NCI-H187 (cell line): Measurements from ENCODE around the gene TLR8.

Experiments used
- DNase-seq, 2 experiments: peaks; one replicate each; lab custom pipeline; 2025; lab: John Stamatoyannopoulos, UW

The TLR8 gene

DNA sequence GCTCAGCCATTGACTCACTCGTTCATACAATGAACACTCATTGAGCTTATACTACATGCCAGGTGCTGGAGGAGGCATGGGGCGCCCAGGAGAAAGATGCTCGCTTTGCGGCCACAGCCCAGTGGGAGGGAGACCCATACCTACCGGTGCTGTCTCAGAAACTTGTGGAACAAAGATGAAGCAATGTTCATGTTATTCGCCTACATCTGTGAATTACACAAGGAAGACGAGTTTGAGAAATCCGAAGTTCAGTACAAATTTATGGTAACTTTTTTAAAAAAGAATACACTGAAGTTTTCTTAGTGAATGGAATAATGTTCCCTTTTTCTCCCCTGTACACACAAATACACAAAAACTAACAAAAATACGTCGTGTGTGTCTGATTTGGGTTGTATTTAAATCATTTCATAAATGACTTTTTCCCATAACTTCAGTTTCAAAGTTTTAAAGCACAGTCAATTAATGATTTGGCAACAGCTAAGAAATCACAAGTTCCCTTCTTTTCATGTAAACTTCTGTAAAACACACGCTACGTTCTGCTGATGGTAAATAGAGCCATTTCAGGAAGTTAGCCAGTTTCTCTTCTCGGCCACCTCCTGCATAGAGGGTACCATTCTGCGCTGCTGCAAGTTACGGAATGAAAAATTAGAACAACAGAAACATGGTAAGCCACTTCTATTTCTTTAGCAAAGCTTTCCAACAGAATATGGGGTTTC, at the start of gene TLR8:
TSS of gene TLR8 (plus strand) at position 575 of the 716 bp plus-strand sequence. CDS start at position 662, 87 bp downstream.
- no peak for DNase-seq

DNA sequence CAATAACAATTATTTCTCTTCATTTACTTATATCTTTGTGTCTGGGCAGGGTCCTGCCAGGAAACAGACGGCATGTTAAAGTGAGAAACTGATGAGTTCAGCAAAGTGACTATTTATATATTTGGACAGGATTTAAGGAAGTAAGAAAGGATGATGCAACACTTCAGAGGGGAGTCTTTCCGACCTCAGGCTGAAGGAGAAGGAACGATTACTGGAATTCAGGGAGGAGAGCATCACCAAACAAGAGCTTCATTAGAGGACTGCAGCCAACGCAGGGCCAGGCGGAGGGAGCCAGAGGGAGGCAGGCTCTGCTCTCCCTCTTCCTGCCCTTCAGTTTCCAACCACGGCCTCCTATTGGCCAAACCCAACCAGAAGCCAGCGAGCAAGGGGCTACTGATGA, 41.1 kb upstream of the TLR8 start:
- DNase-seq = no peak

DNA sequence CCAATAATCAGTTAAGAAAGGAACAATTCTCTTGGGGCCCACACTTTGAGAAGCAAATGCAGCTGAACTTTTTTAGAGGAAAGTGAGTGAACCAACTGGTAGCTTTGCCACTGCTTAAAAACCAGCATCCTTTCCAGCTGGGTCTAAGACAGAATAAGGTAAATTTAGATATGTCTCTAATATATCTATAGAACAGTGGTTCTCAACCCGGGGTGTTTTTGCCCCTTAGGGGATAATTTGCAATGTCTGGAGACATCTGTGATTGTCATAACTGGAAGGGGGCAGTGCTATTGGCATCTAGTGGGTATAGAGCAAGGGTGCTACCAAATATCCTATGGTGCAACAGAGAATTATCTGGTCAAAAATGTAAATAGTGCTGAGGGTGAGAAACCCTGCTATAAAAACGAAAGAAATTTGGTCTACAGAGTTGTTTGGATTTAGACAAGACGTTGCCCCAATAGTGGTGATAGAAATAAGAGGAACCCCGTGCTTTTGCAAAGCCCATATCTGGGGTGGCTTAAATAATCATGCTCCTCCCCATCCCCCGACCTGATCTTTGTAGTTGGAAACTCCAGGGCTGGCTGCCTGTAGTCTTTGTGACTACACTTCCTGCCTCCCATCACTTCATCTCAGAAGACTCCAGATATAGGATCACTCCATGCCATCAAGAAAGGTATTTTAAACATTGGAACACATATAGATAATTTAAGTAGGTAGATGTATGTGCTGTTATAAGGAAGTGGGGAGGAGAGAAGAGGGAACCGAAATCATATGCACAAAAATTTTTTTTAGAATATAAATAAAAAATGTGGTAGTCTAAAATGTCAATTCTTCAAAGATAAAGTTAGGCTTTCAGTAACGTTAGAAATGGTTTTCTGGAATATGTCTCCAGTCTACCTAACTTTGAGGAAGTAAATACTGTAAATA, 39.7 kb upstream of the TLR8 start, which contains the start of gene TLR7:
TSS of gene TLR7 (plus strand) at position 622 of the 927 bp plus-strand sequence. CDS start 507 bp downstream, outside the sequence.
- DNase-seq = no peak

DNA sequence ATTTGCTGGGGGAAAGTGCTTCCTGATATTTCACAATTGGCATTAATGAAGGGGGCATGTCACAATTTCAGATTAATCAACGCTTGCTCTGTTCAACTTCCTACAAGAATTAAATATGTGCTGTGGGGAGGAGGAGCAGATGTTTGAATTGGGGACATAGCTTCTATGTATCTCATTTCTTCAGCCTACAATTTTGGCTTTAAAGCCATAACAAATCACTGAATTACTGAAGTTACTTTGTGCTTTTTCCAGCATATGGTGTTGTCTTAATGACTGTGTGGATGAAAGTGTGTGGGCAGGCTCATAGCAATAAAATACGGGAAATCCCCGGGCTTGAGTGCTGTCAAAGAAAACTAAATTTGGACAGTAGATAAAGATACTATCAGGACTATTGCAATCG, 38.7 kb upstream of the TLR8 start:
- DNase-seq = no peak

DNA sequence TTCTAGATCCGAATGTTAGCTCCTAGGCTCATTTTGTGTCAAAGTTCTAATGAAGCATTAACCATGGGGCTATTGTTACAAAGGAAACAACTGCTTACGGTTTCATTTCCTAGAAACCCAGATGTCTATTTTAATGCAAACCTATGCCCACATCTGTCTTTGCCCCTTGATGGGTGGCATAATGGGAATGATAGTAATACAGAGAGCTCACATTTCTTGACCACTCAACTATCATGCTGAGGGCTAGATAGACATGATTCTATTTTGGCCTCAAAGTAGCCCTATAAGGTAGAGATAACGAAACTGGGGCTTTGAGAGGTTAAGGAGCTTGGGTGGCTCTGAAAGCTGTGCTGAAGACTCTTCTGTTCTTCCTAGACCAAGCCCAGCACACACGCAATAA, 37.7 kb upstream of the TLR8 start:
- no peak for DNase-seq

DNA sequence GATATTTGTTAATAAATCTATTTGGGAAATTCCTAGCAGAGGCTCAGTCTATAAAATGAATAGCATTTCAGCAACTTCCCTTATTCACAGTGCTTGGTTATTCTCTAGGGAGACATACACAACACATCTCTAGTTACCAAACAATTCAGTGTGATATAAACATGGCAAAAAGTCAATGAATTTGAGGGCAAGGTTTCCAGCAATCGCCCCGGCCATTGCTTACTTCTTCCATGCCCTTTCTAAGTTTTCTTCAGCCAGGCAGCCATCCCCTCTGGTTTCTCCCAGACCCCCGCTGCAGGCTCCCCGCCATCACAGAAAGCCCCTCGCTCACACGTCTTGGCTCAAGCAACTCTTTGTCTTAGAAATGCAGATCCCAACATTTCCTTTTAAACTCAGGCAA, 35.2 kb upstream of the TLR8 start:
- no peak for DNase-seq

DNA sequence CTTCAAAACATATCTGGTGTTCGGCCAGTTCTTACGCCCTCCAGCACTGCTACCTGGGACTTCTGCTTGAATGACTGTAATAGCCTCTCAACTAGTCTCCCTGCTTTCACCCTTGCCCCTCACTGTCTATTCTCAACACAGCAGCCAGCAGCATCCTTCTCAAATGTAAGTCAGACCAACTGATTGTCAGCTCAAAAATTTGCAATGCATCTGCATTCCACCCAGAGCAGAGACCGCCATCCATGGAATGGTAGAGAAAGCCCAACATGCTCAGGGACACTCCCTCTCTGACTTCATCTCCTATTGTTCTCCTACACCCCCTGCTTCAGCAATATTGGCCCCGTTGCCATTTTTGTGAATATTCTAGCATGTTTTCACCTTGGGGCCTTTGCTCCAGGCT, 33.7 kb upstream of the TLR8 start:
- DNase-seq = no peak

DNA sequence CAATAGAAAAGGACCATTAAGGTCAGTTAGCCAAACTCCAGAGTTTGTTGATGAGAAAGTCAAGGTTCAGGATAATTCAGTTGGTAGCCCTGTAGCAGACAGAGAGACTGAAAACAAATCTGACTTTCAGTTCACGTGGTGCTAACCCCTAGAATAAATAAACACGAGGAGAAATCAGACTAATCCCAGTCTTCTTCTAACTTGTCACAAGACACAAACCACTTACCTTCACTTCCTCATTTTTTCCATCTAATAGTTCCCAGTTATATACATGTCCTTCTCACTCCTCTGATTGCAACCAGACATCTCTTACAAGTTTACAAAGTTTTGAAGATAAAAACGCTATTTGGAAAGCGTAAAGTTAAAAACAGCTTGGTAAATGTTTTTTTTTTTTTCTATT, 31.8 kb upstream of the TLR8 start:
- DNase-seq = no peak

DNA sequence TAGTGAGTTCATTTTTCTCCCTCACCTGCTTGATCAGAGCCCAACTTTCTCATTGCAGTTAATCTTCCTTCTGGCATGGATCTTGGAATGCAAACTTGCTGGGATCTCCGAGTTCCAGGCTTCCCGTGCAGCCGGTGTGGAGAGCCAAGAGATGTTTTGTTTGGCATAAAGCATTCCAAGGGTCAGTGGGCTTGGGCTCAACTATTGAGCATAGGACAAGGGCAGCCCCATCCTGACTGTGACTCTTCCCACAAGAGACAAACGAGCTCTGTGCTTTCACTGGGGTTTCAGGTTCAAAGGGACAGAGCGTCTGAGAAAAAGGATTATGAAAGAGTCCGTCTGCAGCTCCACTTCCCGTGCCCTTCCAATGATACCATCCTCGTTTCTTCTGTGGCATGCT, 29.0 kb upstream of the TLR8 start:
- DNase-seq = no peak

DNA sequence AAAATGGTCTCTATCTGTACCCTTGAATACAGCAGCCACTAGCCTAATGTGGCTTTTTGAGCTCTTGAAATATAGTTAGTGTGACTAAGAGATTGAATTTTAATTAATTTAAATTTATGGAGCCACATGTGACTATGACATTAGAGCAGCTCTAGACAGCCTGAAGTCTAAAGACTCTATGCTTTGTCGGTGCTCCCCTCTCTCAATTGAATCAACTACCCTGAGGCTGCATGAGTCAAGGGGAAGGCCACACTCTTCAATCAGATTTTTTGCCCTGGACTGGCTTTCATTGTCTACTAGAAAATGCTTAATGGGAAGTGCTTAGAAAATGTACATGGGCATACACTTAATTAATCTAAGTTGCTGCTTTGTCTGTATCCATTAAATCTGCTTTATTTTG, 27.9 kb upstream of the TLR8 start:
- DNase-seq = no peak

DNA sequence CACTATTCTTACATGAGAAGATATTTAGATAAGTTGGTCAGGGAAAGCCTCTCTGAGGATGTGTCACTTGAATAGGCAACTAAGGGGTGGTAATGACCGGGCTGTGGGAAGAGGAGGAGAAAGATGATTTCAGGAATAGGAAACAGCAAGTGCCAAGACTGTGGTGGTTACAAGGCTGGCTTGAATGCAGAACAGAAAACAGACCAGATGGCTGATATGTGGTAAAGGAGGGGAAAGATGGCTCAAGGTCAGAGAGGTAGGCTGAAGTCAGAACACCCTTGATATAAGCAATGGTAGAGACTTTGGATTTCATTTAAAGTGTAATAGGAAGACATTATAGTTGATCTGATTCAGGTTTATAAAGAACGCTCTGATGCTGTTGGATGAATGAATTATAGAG, 24.5 kb upstream of the TLR8 start:
- DNase-seq = no peak

DNA sequence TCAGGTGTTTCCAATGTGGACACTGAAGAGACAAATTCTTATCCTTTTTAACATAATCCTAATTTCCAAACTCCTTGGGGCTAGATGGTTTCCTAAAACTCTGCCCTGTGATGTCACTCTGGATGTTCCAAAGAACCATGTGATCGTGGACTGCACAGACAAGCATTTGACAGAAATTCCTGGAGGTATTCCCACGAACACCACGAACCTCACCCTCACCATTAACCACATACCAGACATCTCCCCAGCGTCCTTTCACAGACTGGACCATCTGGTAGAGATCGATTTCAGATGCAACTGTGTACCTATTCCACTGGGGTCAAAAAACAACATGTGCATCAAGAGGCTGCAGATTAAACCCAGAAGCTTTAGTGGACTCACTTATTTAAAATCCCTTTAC, 20.9 kb upstream of the TLR8 start:
- no peak for DNase-seq

DNA sequence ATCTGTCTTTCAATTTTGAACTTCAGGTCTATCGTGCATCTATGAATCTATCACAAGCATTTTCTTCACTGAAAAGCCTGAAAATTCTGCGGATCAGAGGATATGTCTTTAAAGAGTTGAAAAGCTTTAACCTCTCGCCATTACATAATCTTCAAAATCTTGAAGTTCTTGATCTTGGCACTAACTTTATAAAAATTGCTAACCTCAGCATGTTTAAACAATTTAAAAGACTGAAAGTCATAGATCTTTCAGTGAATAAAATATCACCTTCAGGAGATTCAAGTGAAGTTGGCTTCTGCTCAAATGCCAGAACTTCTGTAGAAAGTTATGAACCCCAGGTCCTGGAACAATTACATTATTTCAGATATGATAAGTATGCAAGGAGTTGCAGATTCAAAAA, 19.9 kb upstream of the TLR8 start:
- no peak for DNase-seq

DNA sequence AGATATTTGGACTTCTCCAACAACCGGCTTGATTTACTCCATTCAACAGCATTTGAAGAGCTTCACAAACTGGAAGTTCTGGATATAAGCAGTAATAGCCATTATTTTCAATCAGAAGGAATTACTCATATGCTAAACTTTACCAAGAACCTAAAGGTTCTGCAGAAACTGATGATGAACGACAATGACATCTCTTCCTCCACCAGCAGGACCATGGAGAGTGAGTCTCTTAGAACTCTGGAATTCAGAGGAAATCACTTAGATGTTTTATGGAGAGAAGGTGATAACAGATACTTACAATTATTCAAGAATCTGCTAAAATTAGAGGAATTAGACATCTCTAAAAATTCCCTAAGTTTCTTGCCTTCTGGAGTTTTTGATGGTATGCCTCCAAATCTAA, 19.3 kb upstream of the TLR8 start:
- no peak for DNase-seq

DNA sequence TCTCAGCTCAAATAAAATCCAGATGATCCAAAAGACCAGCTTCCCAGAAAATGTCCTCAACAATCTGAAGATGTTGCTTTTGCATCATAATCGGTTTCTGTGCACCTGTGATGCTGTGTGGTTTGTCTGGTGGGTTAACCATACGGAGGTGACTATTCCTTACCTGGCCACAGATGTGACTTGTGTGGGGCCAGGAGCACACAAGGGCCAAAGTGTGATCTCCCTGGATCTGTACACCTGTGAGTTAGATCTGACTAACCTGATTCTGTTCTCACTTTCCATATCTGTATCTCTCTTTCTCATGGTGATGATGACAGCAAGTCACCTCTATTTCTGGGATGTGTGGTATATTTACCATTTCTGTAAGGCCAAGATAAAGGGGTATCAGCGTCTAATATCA, 18.7 kb upstream of the TLR8 start:
- DNase-seq = no peak

DNA sequence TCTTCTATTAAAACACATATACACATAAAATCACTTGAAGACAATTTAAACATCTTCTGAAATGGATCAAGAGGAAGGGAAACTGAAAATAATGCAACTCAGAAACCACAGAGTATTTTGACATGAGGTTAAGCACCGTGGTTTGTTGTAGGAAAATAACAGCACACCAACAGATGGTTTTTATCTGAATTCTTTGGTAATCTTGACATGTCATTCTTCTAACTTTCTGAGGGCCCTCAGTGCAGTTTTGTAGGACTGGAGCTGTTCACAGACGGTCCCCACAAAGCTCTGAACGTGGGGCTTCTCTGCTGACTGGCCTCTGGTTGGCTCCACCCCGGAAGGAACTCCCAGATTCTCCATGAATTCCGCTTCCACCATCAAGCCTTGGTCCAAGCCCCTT, 16.0 kb upstream of the TLR8 start:
- no peak for DNase-seq

DNA sequence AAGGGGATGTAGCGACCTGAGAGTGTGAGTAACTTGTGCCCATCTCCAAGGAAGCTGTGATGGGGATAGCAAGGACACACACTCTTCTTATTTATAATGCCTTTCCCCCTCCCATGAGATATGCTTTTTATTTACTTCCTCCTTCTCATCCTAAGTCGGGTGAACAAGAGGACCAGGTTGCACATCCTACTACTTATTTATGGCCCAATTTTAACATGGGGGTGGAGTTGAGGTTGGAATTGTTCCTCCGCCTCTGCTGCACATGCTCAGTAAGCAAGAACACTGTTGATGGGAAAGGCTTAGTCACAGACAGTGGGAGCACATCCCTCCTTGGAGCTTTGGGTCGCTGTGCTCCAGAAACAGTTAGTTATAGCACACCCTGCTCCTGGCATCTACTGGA, 15.2 kb upstream of the TLR8 start:
- DNase-seq = no peak

DNA sequence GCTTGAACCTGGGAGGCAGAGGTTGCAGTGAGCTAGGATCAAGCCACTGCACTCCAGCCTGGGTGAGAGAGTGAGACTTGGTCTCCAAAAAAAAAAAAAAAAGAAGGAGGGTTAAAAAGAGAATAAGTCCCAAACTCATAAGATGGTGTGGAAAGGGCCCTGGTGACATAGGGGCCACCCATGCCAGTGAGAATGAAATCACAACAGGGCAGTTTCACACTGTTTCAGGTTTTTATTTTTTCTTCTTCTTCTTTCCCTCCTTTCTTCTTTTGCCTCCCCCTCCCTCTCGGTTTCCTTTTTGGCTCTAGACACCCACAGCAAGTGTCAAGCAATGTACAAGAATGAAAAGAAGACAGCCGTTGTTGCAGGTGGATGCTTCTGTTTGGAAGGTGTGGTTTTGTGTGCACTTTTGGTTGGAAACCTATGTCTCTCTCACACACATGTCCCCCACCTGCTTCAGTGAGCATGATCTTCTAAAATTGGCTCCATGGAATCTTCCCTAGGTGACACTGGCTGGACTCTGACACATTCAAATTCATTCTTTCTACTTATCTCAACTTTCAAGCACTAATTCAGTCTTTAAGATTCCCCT, 14.4 kb upstream of the TLR8 start:
- DNase-seq = no peak

DNA sequence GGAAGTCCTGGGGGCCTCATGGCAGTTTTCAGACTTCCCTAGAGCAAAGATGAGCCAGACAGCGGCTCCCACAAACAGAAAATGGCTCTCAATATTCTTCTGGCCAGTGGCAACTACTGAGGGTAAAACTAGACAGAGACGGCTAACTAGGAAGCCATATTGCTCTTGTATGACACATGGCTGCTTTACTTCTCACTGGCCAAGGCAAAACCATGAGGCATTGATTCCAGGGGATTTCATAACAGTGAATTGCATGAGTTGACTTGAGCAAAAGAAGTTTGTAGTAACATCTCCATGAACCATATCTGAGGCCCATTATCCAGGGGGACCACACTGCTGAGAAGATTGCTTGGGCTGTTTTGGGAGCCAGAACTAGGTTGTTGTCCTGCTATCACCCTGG, 13.7 kb upstream of the TLR8 start:
- no peak for DNase-seq

DNA sequence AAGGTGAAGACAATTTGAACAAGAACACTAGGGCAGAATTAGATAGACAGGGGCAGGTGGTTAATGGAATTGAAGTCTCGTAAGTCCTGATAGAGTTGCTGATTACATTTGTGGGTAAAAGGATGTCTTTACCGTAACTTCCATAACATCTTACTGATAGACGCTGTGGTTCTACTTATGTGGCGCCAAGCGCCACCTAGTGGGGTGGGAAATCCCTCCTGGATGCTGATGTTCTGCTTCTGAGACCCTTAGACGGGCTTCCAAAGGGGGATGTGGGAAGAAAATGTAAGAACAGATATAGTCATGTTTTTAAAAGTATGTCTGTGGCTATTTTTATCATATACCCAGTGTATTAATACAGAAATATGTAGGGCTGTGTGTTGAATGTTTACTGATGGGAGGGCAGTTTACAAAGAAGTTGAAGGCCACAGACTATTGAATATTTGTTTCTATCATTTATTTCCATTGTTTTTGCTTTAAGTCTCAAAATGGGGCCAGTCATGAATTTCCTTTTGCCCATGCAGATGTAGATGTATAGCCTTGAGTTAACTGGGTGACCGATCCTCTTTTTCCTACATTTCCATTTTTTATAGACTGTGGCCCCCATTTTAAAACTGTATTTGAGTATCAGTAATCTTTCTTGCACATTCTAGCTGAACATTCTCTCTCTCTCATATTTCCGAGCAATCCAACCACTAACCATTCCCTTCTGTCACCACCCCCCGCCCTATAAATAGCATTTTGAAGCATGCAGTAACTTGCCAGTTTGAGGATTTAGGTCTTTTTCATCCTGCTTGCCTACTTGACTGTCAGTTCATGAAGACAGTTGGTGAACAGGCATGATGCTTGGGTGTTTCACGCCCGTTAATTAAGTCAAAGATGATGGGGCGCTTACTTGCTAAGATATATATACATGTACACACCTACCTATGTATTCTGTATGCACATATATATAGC, 12.1 kb upstream of the TLR8 start:
- DNase-seq = no peak

DNA sequence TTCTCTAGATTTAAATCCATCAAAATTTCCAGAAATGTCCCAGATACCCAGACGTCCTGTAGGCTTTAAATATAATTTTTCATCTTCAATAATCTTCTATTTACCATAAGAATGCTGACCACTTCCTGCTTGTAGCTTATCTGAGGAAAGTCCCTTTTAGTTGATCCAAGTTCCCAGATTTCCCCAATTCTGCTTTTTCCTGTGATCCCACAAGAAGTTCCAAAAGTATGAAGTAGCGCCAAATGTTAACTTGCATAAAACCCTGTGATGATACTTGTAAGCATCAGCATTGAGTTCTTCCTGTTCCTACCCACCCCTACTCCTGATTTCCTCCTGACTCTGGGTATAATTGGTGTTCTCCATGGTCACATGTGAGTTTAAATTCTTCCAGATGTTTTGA, 10.6 kb upstream of the TLR8 start:
- DNase-seq = no peak

DNA sequence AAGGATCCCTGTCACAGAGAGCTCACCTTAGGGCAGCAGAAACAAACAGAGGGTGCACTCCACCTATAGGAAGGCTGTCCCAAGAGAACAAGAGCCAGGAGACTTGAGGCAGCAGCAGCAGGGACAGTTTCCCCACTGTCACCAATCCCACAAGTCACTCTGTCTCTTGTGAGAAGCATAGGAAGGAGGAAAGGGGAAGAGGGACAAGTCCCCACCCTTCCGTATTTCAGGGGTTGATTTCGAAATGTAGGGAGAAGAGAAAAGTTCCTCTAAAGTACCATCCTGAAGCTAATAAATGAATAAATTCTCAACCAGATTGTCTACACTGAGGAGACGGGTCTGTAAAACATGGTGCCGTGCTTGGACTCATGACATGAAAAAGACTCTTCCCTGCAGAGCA, 9.5 kb upstream of the TLR8 start:
- no peak for DNase-seq
